A549 (cell line): Measurements from ENCODE around the gene POLR3GL. TPM values are rescaled to one million over a fixed set of nuclear protein-coding genes. Genes with fewer than 3 reads are reported as not detected.

ENCODE experiments used
- ATAC-seq, 2 experiments: fragments of 200-7000 bp in 1 of 2; fragments of >200 bp in 1 of 2; cut with Nextera tagmentation in 1 of 2; cut with Tn5 transposase in 1 of 2; 3 replicates each; pipeline versions ENCODE4 v1.8.0 to v1.9.1; 2018 to 2020; ENCODE audit warnings: mild to moderate bottlenecking in 1 of 2, moderate library complexity in 1 of 2
- CTCF ChIA-PET: fragments of 300-600 bp; sonication (Branson Sonifier 250); formaldehyde crosslinking; extraction: SDS; loops from one replicate; lab custom pipeline; 2021; ENCODE audit warnings: antibody characterized with exemption, inconsistent platforms; lab: Yijun Ruan, JAX
- POLR2A ChIA-PET: fragments of 350-600 bp; formaldehyde crosslinking; extraction: SDS; loops from one replicate; lab custom pipeline; 2021; ENCODE audit warnings: antibody characterized with exemption, inconsistent platforms; lab: Yijun Ruan, JAX
- DNase-seq, 2 experiments: peaks; one replicate each; pipeline versions ENCODE4 v3.0.0 to v3.0.0-alpha.2; 2011 to 2016; ENCODE audit warnings: low read depth in 1 of 2, low spot score in 1 of 2
- FAIRE-seq: peaks from 2 replicates; lab custom pipeline; 2011; peaks lifted over from hg19 to GRCh38; lab: Jason Lieb, UNC
- H3K27ac ChIP-seq, 2 experiments: fragments of >200 bp; sonication (Bioruptor Twin); formaldehyde crosslinking; 3 replicates each; pipeline ENCODE4 v1.5.1; 2016 to 2017
- H3K4me1 ChIP-seq: fragments of >200 bp; sonication (Bioruptor Twin); formaldehyde crosslinking; 3 replicates; pipeline ENCODE4 v1.6.1; 2016
- H3K4me2 ChIP-seq: fragments of >200 bp; sonication (Bioruptor Twin); formaldehyde crosslinking; 3 replicates; pipeline ENCODE4 v1.6.1; 2016
- H3K4me3 ChIP-seq: fragments of >200 bp; sonication (Bioruptor Twin); formaldehyde crosslinking; 3 replicates; pipeline ENCODE4 v1.5.1; 2016
- H3K9me3 ChIP-seq: fragments of >200 bp; sonication (Bioruptor Twin); formaldehyde crosslinking; 3 replicates; pipeline ENCODE4 v1.6.1; 2016
- ATOH8 ChIP-seq: fragments of 250-450 bp; sonication (Bioruptor Pico); IDR thresholded peaks from 2 replicates; pipeline ENCODE4 v1.5.0; 2020; ENCODE audit warnings: low read depth, mild to moderate bottlenecking, moderate library complexity
- BHLHE40 ChIP-seq: IDR thresholded peaks from 2 replicates; pipeline ENCODE4 v1.6.1; 2012; ENCODE audit warnings: low read depth, low read length, inconsistent platforms
- CBX2 ChIP-seq: fragments of 200-600 bp; sonication (generic); IDR thresholded peaks from 2 replicates; pipeline ENCODE4 v1.6.1; 2016; ENCODE audit warnings: low read depth, mild to moderate bottlenecking, borderline replicate concordance
- CBX8 ChIP-seq: fragments of 200-600 bp; sonication (generic); IDR thresholded peaks from 2 replicates; pipeline ENCODE4 v1.6.1; 2016
- CHD2 ChIP-seq: fragments of 150-350 bp; IDR thresholded peaks from 2 replicates; pipeline ENCODE4 v1.6.1; 2014; ENCODE audit warnings: low read length; ENCODE audit not compliant: partially characterized antibody
- CHD4 ChIP-seq: fragments of 200-600 bp; sonication (generic); IDR thresholded peaks from 2 replicates; pipeline ENCODE4 v1.6.1; 2016; ENCODE audit warnings: antibody characterized with exemption, mild to moderate bottlenecking, borderline replicate concordance
- CTCF ChIP-seq: fragments of >200 bp; sonication (Bioruptor Twin); formaldehyde crosslinking; IDR thresholded peaks from 3 replicates; pipeline ENCODE4 v1.5.1; 2016
- EHMT2 ChIP-seq: fragments of 200-600 bp; sonication (generic); IDR thresholded peaks from 2 replicates; pipeline ENCODE4 v1.6.1; 2016; ENCODE audit warnings: antibody characterized with exemption, low read depth, mild to moderate bottlenecking, moderate library complexity
- EP300 ChIP-seq, 2 experiments: fragments of >200 bp; sonication (Bioruptor Twin); formaldehyde crosslinking; IDR thresholded peaks; 2 replicates in 1 of 2; 3 replicates in 1 of 2; pipeline ENCODE4 v1.6.1; 2016 to 2017
- ESRRA ChIP-seq: fragments of 150-350 bp; IDR thresholded peaks from 2 replicates; pipeline ENCODE4 v1.6.1; 2014; ENCODE audit warnings: mild to moderate bottlenecking, low read length, borderline replicate concordance
- GATA3 ChIP-seq: IDR thresholded peaks from 2 replicates; pipeline ENCODE4 v1.6.1; 2012; ENCODE audit warnings: borderline replicate concordance
- HEYL ChIP-seq: fragments of 250-450 bp; sonication (Bioruptor Pico); IDR thresholded peaks from 2 replicates; pipeline ENCODE4 v1.8.0; 2021; ENCODE audit warnings: mild to moderate bottlenecking, moderate library complexity
- HOXA7 ChIP-seq: fragments of 250-450 bp; sonication (Bioruptor Pico); IDR thresholded peaks from 2 replicates; pipeline ENCODE4 v1.5.0; 2020; ENCODE audit warnings: mild to moderate bottlenecking, moderate library complexity
- MYC ChIP-seq: IDR thresholded peaks from 2 replicates; pipeline ENCODE4 v1.6.1; 2012; ENCODE audit warnings: mild to moderate bottlenecking, inconsistent platforms, low read length, improper control_type of control experiment, borderline replicate concordance
- POLR2A ChIP-seq: IDR thresholded peaks from 2 replicates; pipeline ENCODE4 v1.6.1; 2012; ENCODE audit warnings: mild to moderate bottlenecking, low read length
- RARB ChIP-seq: fragments of 250-450 bp; sonication (Bioruptor Pico); IDR thresholded peaks from 2 replicates; pipeline ENCODE4 v1.8.0; 2021; ENCODE audit warnings: mild to moderate bottlenecking, moderate library complexity
- RFX5 ChIP-seq: fragments of 450-650 bp; IDR thresholded peaks from 2 replicates; pipeline ENCODE4 v1.7.1; 2014; ENCODE audit warnings: antibody characterized with exemption, mild to moderate bottlenecking, moderate library complexity
- SMC3 ChIP-seq: fragments of >200 bp; sonication (Bioruptor Twin); formaldehyde crosslinking; IDR thresholded peaks from 3 replicates; pipeline ENCODE4 v1.6.1; 2018; ENCODE audit warnings: inconsistent platforms
- TP53 ChIP-seq: fragments of 250-450 bp; sonication (Bioruptor Pico); IDR thresholded peaks from 2 replicates; pipeline ENCODE4 v1.5.0; 2021; ENCODE audit warnings: mild to moderate bottlenecking, moderate library complexity
- ZSCAN20 ChIP-seq: fragments of 250-450 bp; sonication (Bioruptor Pico); IDR thresholded peaks from 2 replicates; pipeline ENCODE4 v1.8.0; 2022; ENCODE audit warnings: mild to moderate bottlenecking, moderate library complexity
- WGBS: methylation state at CpG from one replicate; pipeline ENCODE4 v1.1.6; 2017; ENCODE audit errors: missing lambda C conversion rate; 5-methylcytosine and 5-hydroxymethylcytosine counted together
- polyA plus RNA-seq, 4 experiments: library from polyadenylated mRNA; depleted of rRNA in 3 of 4; stranded (reverse); fragments of >200 nt; fragmentation: RNase III in 1 of 4; extraction: RNeasy Plus Mini Kit Qiagen cat#74134 plus additional on column Dnase treatment in 1 of 4; gene quantifications; 2 replicates in 3 of 4; 3 replicates in 1 of 4; pipeline ENCODE4 v1.2.3, GENCODE V29; 2011 to 2017

The POLR3GL gene
- polyA plus RNA-seq, 2 of the 4 experiments (the other 2 are of a cell fraction) = 12.6 to 15.7 TPM

DNA sequence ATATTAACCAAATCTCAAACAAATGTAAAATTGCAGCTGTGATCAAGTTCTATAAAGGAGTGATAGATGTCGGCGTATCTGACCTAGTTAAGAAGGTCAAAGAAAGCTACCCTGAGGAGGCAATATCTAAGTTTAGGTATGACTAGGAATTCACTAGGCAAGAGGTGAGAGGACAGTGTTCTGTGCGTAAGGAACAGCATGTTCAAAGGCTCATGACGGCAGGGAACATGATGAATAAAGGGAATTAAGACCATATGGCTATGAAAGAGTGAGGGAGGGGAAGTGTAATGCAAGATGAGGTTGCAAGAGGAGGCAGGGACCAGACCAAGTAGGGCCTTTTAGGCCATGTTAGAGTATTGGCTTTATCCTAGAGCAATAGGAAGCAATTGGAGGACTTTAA lies 15.3 kb upstream of the POLR3GL start:
- Histone ChIP-seq H3K9me3 (no peaks in the 10 kb centered on the region), H3K27ac (no peak overlapping the region), H3K4me2 (no peak overlapping the region), H3K4me3 (no peak overlapping the region), H3K4me1 (no peaks in the 10 kb centered on the region)
- DNase-seq (no peak), FAIRE-seq (no peak), ATAC-seq (no peak)
- CTCF ChIA-PET = interaction anchor here (0.9 to 2.6 kb wide), 6 partner anchors 29 to 103 kb away, joined by 3 to 9 read pairs (median 4); no protein-coding TSS in a partner anchor
- POLR2A ChIA-PET = interaction anchor here (0.6 kb wide), 1 partner anchor 42 kb away, joined by 3 read pairs; no protein-coding TSS in a partner anchor
- TF ChIP-seq CBX8 (no peak), ATOH8 (CRISPR knock-in tag) (no peak), CHD2 (no peak), ZSCAN20 (no peak), TP53 (CRISPR knock-in tag) (no peak), POLR2A (no peak), HOXA7 (CRISPR knock-in tag) (no peak), EHMT2 (no peak), CHD4 (no peak), EP300 (IDR thresholded peaks at IDR 0.05) (no peak)
- WGBS = 93% methylated on average over 4 of the region's 4 CpGs

GRCh38 chr1:145951526-145951925 lies 13.0 kb upstream of the POLR3GL start:
- no peak for FAIRE-seq
- ATAC-seq = no peak
- no peak overlapping the region for H3K4me3 ChIP-seq
- 90% methylated on average over 1 of the region's 1 CpG for WGBS
- TF ChIP-seq ZSCAN20 (no peak), RARB (no peak), GATA3 (no peak)
- TF ChIP-seq, all 56 proteins: peak for 0
- POLR2A ChIA-PET = interaction anchor here (0.8 kb wide), 1 partner anchor 24 kb away, joined by 3 read pairs; the partner anchor contains the start of gene RBM8A
- Histone ChIP-seq H3K4me1 (peaks cover 11% of the 10 kb centered on the region), H3K27ac (no peak overlapping the region), H3K9me3 (no peaks in the 10 kb centered on the region), H3K4me2 (no peak overlapping the region)
- DNase-seq = no peak
- CTCF ChIA-PET = interaction anchor here (1.9 to 2.7 kb wide), 2 partner anchors 59 to 106 kb away, joined by 5 to 10 read pairs; partner anchors contain the start of gene NUDT17

- Histone ChIP-seq H3K4me1 (peaks cover 15% of the 10 kb centered on the region), H3K4me3 (no peak overlapping the region), H3K4me2 (no peak overlapping the region), H3K9me3 (no peaks in the 10 kb centered on the region), H3K27ac (no peak overlapping the region)
- 97% methylated on average over 3 of the region's 3 CpGs for WGBS
- ChIA-PET CTCF (interaction anchor here (1.9 to 2.7 kb wide), 2 partner anchors 61 to 108 kb away, joined by 5 to 10 read pairs; partner anchors contain the start of gene NUDT17), POLR2A (no interaction called here)
- TF ChIP-seq TP53 (CRISPR knock-in tag) (no peak), CTCF (no peak), CHD2 (no peak), RFX5 (no peak), BHLHE40 (no peak), HEYL (CRISPR knock-in tag) (no peak), SMC3 (no peak), CBX2 (no peak), MYC (no peak), ESRRA (no peak)
- ATAC-seq = no peak
- FAIRE-seq = no peak
- no peak for DNase-seq
These were observed 11.6 kb upstream of the POLR3GL start for GRCh38 chr1:145952903-145953302.
